Loucy (cell line): ENCODE data around the gene PATZ1.

Experiments
- CTCF ChIP-seq: fragments of 200-600 bp; sonication (generic); conservative IDR thresholded peaks from 2 replicates; pipeline ENCODE4 v1.5.1; 2014; ENCODE audit warnings: mild to moderate bottlenecking, antibody characterized with exemption, low read length
- EZH2phosphoT487 ChIP-seq: fragments of 200-600 bp; IDR thresholded peaks from 2 replicates; pipeline ENCODE4 v1.6.1; 2018; ENCODE audit warnings: antibody characterized with exemption, mild to moderate bottlenecking, moderate library complexity, borderline replicate concordance

DNA sequence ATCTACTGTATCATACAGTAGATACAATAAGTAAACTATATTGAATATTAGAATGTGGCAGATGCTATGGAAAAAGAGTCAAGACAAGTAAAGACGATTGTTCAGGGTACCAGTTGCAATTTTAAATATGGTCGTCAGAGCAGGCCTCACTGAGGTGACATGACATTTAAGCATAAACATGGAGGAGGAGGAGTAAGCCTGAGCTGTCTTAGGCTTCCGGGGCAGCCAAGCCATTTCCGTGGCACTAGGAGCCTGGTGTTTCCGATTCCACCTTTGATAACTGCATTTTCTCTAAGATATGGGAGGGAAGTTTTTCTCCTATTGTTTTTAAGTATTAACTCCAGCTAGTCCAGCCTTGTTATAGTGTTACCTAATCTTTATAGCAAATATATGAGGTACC is 68.4 kb downstream of the PATZ1 start:
- TF ChIP-seq CTCF, result no peak
- no peak for TF ChIP-seq EZH2phosphoT487
